GM12891 (cell line): Measurements from ENCODE around the gene TARS2.

ENCODE experiments used
- POLR2A ChIP-seq: IDR thresholded peaks from 2 replicates; pipeline ENCODE4 v1.6.1; 2011; ENCODE audit warnings: low read depth, low read length, control low read depth
- POLR2AphosphoS5 ChIP-seq: IDR thresholded peaks from 2 replicates; pipeline ENCODE4 v1.6.1; 2011; ENCODE audit warnings: low read depth, low read length, control low read depth
- TAF1 ChIP-seq: IDR thresholded peaks from 2 replicates; pipeline ENCODE4 v1.6.1; 2011; ENCODE audit warnings: low read depth, low read length, control low read depth

- TF ChIP-seq POLR2A: no peak
- no peak for TF ChIP-seq TAF1
- TF ChIP-seq POLR2AphosphoS5: no peak
Observed at GRCh38 chr1:150477733-150478132, 9.5 kb upstream of the TARS2 start.
